Astrocyte (in vitro differentiated cells and primary cell): ENCODE data around the gene APMAP. TPM values are rescaled to one million over a fixed set of nuclear protein-coding genes. Genes with fewer than 3 reads are reported as not detected.

Experiments
- DNase-seq: peaks from one replicate; pipeline ENCODE4 v3.0.0-alpha.2; 2010; ENCODE audit warnings: low read depth
- FAIRE-seq: peaks from 2 replicates; lab custom pipeline; 2011; peaks lifted over from hg19 to GRCh38; lab: Jason Lieb, UNC
- H2AFZ ChIP-seq: 2 replicates; pipeline ENCODE4 v1.6.0; 2012; ENCODE audit warnings: low read depth, low read length, inconsistent platforms
- H3K27ac ChIP-seq: 2 replicates; pipeline ENCODE4 v1.5.1; 2011; ENCODE audit warnings: low read depth, low read length, inconsistent platforms
- H3K27me3 ChIP-seq: 2 replicates; pipeline ENCODE4 v1.6.0; 2011; ENCODE audit warnings: low read length, inconsistent platforms; ENCODE audit not compliant: insufficient read depth
- H3K36me3 ChIP-seq: 2 replicates; pipeline ENCODE4 v1.5.1; 2011; ENCODE audit warnings: low read length, inconsistent platforms; ENCODE audit not compliant: insufficient read depth
- H3K4me1 ChIP-seq: 2 replicates; pipeline ENCODE4 v1.5.1; 2011; ENCODE audit warnings: low read length, inconsistent platforms; ENCODE audit not compliant: insufficient read depth
- H3K4me2 ChIP-seq: 2 replicates; pipeline ENCODE4 v1.6.0; 2012; ENCODE audit warnings: low read length, inconsistent platforms
- H3K4me3 ChIP-seq: 2 replicates; pipeline ENCODE4 v1.5.1; 2011; ENCODE audit warnings: low read depth, mild to moderate bottlenecking, low read length, inconsistent platforms; ENCODE audit not compliant: insufficient read depth
- H3K79me2 ChIP-seq: 2 replicates; pipeline ENCODE4 v1.6.0; 2012; ENCODE audit warnings: mild to moderate bottlenecking, low read length, inconsistent platforms; ENCODE audit not compliant: insufficient read depth
- H3K9ac ChIP-seq: 2 replicates; pipeline ENCODE4 v1.6.0; 2012; ENCODE audit warnings: mild to moderate bottlenecking, low read length, inconsistent platforms
- H3K9me3 ChIP-seq: 2 replicates; pipeline ENCODE4 v1.5.1; 2012; ENCODE audit warnings: low read depth, mild to moderate bottlenecking, low read length, inconsistent platforms; ENCODE audit not compliant: insufficient read depth
- H4K20me1 ChIP-seq: 2 replicates; pipeline ENCODE4 v1.6.0; 2012; ENCODE audit warnings: low read length, inconsistent platforms; ENCODE audit not compliant: insufficient read depth
- H3K27ac Mint-ChIP-seq: one replicate; pipeline ENCODE4 v1.8.0; 2021; ENCODE audit warnings: mild to moderate bottlenecking, mixed read lengths; ENCODE audit not compliant: unreplicated experiment
- H3K27me3 Mint-ChIP-seq: one replicate; pipeline ENCODE4 v1.8.0; 2021; ENCODE audit warnings: low read depth, mixed read lengths; ENCODE audit not compliant: unreplicated experiment
- H3K36me3 Mint-ChIP-seq: one replicate; pipeline ENCODE4 v1.8.0; 2021; ENCODE audit warnings: low read depth, mixed read lengths; ENCODE audit not compliant: unreplicated experiment
- H3K4me1 Mint-ChIP-seq: one replicate; pipeline ENCODE4 v1.8.0; 2021; ENCODE audit warnings: low read depth, mixed read lengths; ENCODE audit not compliant: unreplicated experiment
- H3K4me3 Mint-ChIP-seq: one replicate; pipeline ENCODE4 v1.8.0; 2021; ENCODE audit warnings: mild to moderate bottlenecking, moderate library complexity, mixed read lengths; ENCODE audit not compliant: unreplicated experiment
- H3K9me3 Mint-ChIP-seq: one replicate; pipeline ENCODE4 v1.8.0; 2021; ENCODE audit warnings: mild to moderate bottlenecking, mixed read lengths; ENCODE audit not compliant: unreplicated experiment
- CTCF ChIP-seq: IDR thresholded peaks from 2 replicates; pipeline ENCODE4 v1.5.1; 2011; ENCODE audit warnings: low read depth, mild to moderate bottlenecking, inconsistent platforms, low read length, moderate library complexity; ENCODE audit not compliant: insufficient read depth
- EZH2 ChIP-seq: IDR thresholded peaks from 2 replicates; pipeline ENCODE4 v1.6.1; 2012; ENCODE audit warnings: mild to moderate bottlenecking, low read length, inconsistent platforms; ENCODE audit not compliant: insufficient read depth
- total RNA-seq: library from RNA; stranded (reverse); gene quantifications from 2 replicates; pipeline ENCODE4 v1.2.1, GENCODE V29; 2021

The APMAP gene
- total RNA-seq, 1 donor from 2014 or later, result 110 TPM

GRCh38 chr20:24935766-24936525, 56.6 kb downstream of the APMAP start:
- Histone ChIP-seq H3K4me1 (no peaks in the 10 kb centered on the region), H4K20me1 (no peaks in the 10 kb centered on the region), H2AFZ (no peak overlapping the region), H3K4me2 (no peak overlapping the region), H3K79me2 (no peaks in the 10 kb centered on the region), H3K9ac (no peak overlapping the region), H3K4me3 (no peak overlapping the region), H3K36me3 (no peaks in the 10 kb centered on the region), H3K27ac (no peak overlapping the region), H3K9me3 (no peaks in the 10 kb centered on the region), H3K27me3 (no peaks in the 10 kb centered on the region)
- Mint-ChIP-seq H3K27me3 (no peaks in the 10 kb centered on the region), H3K9me3 (peaks cover 17% of the 10 kb centered on the region), H3K4me1 (peaks cover 8% of the 10 kb centered on the region), H3K27ac (no peak overlapping the region), H3K4me3 (no peak overlapping the region), H3K36me3 (peaks cover 1% of the 10 kb centered on the region)
- TF ChIP-seq CTCF, result no peak
- TF ChIP-seq EZH2, result no peak
- no peak for DNase-seq
- FAIRE-seq, result no peak

DNA sequence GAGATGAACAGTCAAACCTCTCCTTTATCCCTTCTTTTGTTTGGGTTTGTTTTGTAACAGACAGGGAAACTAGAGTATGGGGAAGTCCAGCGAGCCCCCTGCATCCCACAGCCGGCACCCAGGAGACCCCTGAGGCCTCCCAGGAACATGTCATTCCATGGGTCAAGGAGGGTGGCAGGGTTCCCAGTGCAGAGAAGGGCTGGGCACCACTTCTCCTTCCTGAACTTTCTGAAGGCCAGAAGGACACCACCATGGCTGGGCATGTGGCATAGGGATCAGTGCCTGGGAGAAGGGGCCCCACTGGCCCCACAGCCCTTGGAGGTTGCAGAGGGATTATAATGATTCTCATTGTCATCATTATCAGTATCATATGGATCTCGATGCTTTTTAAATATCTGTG, 57.4 kb downstream of the APMAP start:
- no peaks in the 10 kb centered on the region for H3K9me3 ChIP-seq
- no peaks in the 10 kb centered on the region for H3K79me2 ChIP-seq
- Mint-ChIP-seq H3K36me3 (peaks cover 1% of the 10 kb centered on the region), H3K27me3 (no peaks in the 10 kb centered on the region), H3K4me3 (no peak overlapping the region), H3K4me1 (peaks cover 8% of the 10 kb centered on the region), H3K9me3 (peaks cover 11% of the 10 kb centered on the region), H3K27ac (no peak overlapping the region)
- TF ChIP-seq CTCF, result no peak
- no peak for TF ChIP-seq EZH2
- H3K4me3 ChIP-seq, result no peak overlapping the region
- DNase-seq (no peak), FAIRE-seq (no peak)
- H3K4me2 ChIP-seq, result no peak overlapping the region
- no peaks in the 10 kb centered on the region for H4K20me1 ChIP-seq
- no peaks in the 10 kb centered on the region for H3K36me3 ChIP-seq
- no peak overlapping the region for H2AFZ ChIP-seq
- H3K27ac ChIP-seq, result no peak overlapping the region
- no peak overlapping the region for H3K9ac ChIP-seq
- no peaks in the 10 kb centered on the region for H3K4me1 ChIP-seq
- no peaks in the 10 kb centered on the region for H3K27me3 ChIP-seq

DNA sequence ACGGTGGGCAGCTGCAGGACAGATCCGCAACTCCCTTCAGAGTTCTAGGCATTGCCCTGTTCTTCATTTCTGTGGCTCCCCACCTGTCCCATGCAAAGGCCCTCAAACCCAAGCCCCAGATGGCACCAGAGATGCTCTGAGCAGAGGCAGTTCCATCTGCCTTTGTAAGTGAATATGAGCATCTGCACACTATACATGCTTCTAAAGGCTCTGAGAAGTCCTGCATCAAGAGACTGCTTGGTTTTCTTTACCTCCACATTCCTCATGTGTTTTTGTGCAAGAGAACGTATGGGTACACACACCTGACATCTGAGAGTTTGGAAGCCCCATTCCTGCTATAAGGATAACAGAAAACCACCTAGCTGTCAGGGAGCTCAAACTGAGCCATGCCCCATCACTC, 57.8 kb downstream of the APMAP start:
- no peak overlapping the region for H3K4me3 ChIP-seq
- H3K9me3 ChIP-seq, result no peaks in the 10 kb centered on the region
- TF ChIP-seq EZH2 (no peak), CTCF (no peak)
- no peak for FAIRE-seq
- no peaks in the 10 kb centered on the region for H3K36me3 ChIP-seq
- no peak for DNase-seq
- H2AFZ ChIP-seq, result no peak overlapping the region
- Mint-ChIP-seq H3K9me3 (peaks cover 10% of the 10 kb centered on the region), H3K4me1 (peaks cover 8% of the 10 kb centered on the region), H3K27ac (no peak overlapping the region), H3K36me3 (peaks cover 1% of the 10 kb centered on the region), H3K4me3 (no peak overlapping the region), H3K27me3 (no peaks in the 10 kb centered on the region)
- H3K9ac ChIP-seq, result no peak overlapping the region
- no peak overlapping the region for H3K27ac ChIP-seq
- no peaks in the 10 kb centered on the region for H4K20me1 ChIP-seq
- H3K4me1 ChIP-seq, result no peaks in the 10 kb centered on the region
- no peak overlapping the region for H3K4me2 ChIP-seq
- no peaks in the 10 kb centered on the region for H3K27me3 ChIP-seq
- H3K79me2 ChIP-seq, result no peaks in the 10 kb centered on the region
